ENCODE results near the gene STRN3. TPM values are rescaled to one million over a fixed set of nuclear protein-coding genes. Genes with fewer than 3 reads are reported as not detected.

STRN3 gene
- total and polyA plus RNA-seq, 10 of the 15 experiments (the other 5 are each of a cell fraction or from before 2014, with no cell fraction given): 7.8 to 27.9 (median 14.1) TPM

GRCh38 chr14:30940886-30941285, 85.3 kb downstream of the STRN3 start:
- DNase-seq (ENCODE audit: low read depth, low spot score) (no peak), FAIRE-seq (no peak), ATAC-seq (no peak)
- H3K79me2 ChIP-seq (ENCODE audit: control insufficient read depth, insufficient read depth, low read length): no peaks in the 10 kb centered on the region
- H3K4me3 ChIP-seq: no peak overlapping the region
- WGBS (ENCODE audit: insufficient coverage, insufficient replicate concordance, low lambda C conversion rate, missing lambda C conversion rate): 98% methylated on average over 4 of the region's 4 CpGs
- TF ChIP-seq PAX5 (IDR thresholded peaks at IDR 0.05; ENCODE audit: borderline replicate concordance, low read depth, low read length): no peak
- no peak overlapping the region for H2AFZ ChIP-seq (ENCODE audit: control insufficient read depth, low read depth, low read length)
- H3K4me1 ChIP-seq (ENCODE audit: control insufficient read depth, insufficient read depth, low read length): no peaks in the 10 kb centered on the region
- no peaks in the 10 kb centered on the region for H3K9me3 ChIP-seq (replicated peaks; ENCODE audit: control insufficient read depth, insufficient read depth, low read length)
- no TSS peak for BruUV-seq (replicated peaks)
- H3K36me3 ChIP-seq (ENCODE audit: control insufficient read depth in 2 of 2, insufficient read depth in 2 of 2, low read length in 1 of 2): peaks cover 3 to 8% of the 10 kb centered on the region in 2 experiments; a peak in 3 of 4 replicates
- ChIA-PET POLR2A (no interaction called here), SMC1A (ENCODE audit: uncharacterized antibody, unreplicated experiment) (no interaction called here), CTCF (interaction anchor here (1.3 to 1.5 kb wide), 2 partner anchors 8 to 142 kb away, joined by 3 to 5 read pairs; no protein-coding TSS in a partner anchor), RAD21 (ENCODE audit: unreplicated experiment) (no interaction called here)
- no peak overlapping the region for H3K27ac ChIP-seq (ENCODE audit: control insufficient read depth, insufficient read depth)
- H4K20me1 ChIP-seq (ENCODE audit: control insufficient read depth, insufficient read depth): no peaks in the 10 kb centered on the region
- in situ Hi-C loops (cut with MboI): no loop called here
- no peak overlapping the region for H3K4me2 ChIP-seq (ENCODE audit: control insufficient read depth, insufficient read depth)
- intact Hi-C loops (cut with micrococcal nuclease; ENCODE audit: unreplicated experiment): no loop called here
- H3K27me3 ChIP-seq (replicated peaks in 1 of 2; ENCODE audit: control insufficient read depth in 2 of 2, insufficient read depth in 2 of 2, low read length in 1 of 2): no peaks in the 10 kb centered on the region
- no peak overlapping the region for H3K9ac ChIP-seq (ENCODE audit: control insufficient read depth, insufficient read depth, low read length)

- no TSS peak for BruUV-seq (replicated peaks)
- ChIA-PET SMC1A (ENCODE audit: uncharacterized antibody, unreplicated experiment) (no interaction called here), POLR2A (no interaction called here), CTCF (no interaction called here), RAD21 (ENCODE audit: unreplicated experiment) (no interaction called here)
- 89% methylated on average over 2 of the region's 2 CpGs for WGBS (ENCODE audit: insufficient coverage, insufficient replicate concordance, low lambda C conversion rate, missing lambda C conversion rate)
- no peak overlapping the region for H2AFZ ChIP-seq (ENCODE audit: control insufficient read depth, low read depth, low read length)
- H3K27me3 ChIP-seq (replicated peaks in 1 of 2; ENCODE audit: control insufficient read depth in 2 of 2, insufficient read depth in 2 of 2, low read length in 1 of 2): no peaks in the 10 kb centered on the region
- no peaks in the 10 kb centered on the region for H3K79me2 ChIP-seq (ENCODE audit: control insufficient read depth, insufficient read depth, low read length)
- no peak overlapping the region for H3K27ac ChIP-seq (ENCODE audit: control insufficient read depth, insufficient read depth)
- H4K20me1 ChIP-seq (ENCODE audit: control insufficient read depth, insufficient read depth): no peaks in the 10 kb centered on the region
- H3K9me3 ChIP-seq (replicated peaks; ENCODE audit: control insufficient read depth, insufficient read depth, low read length): no peaks in the 10 kb centered on the region
- H3K4me1 ChIP-seq (ENCODE audit: control insufficient read depth, insufficient read depth, low read length): no peaks in the 10 kb centered on the region
- ATAC-seq (no peak), DNase-seq (ENCODE audit: low read depth, low spot score) (no peak), FAIRE-seq (no peak)
- intact Hi-C loops (cut with micrococcal nuclease; ENCODE audit: unreplicated experiment): no loop called here
- H3K9ac ChIP-seq (ENCODE audit: control insufficient read depth, insufficient read depth, low read length): no peak overlapping the region
- no peak overlapping the region for H3K4me2 ChIP-seq (ENCODE audit: control insufficient read depth, insufficient read depth)
- no peak overlapping the region for H3K4me3 ChIP-seq
- peaks cover 0 to 16% of the 10 kb centered on the region in 2 experiments; a peak in 2 of 4 replicates for H3K36me3 ChIP-seq (ENCODE audit: control insufficient read depth in 2 of 2, insufficient read depth in 2 of 2, low read length in 1 of 2)
- in situ Hi-C loops (cut with MboI): no loop called here
- TF ChIP-seq ZNF207 (IDR thresholded peaks at IDR 0.05; ENCODE audit: borderline replicate concordance) (no peak), CBFB (IDR thresholded peaks at IDR 0.05; ENCODE audit: low read depth) (no peak), NKRF (conservative IDR thresholded peaks at IDR 0.05) (no peak), ETV6 (conservative IDR thresholded peaks at IDR 0.05 in 1 of 2, IDR thresholded peaks at IDR 0.05 in 1 of 2; ENCODE audit: borderline replicate concordance in 1 of 2, low read depth in 1 of 2) (no peak), ELK1 (IDR thresholded peaks at IDR 0.05; ENCODE audit: low read depth, low read length) (no peak), BCL11A (IDR thresholded peaks at IDR 0.05; ENCODE audit: low read depth, low read length) (no peak), FOXM1 (IDR thresholded peaks at IDR 0.05; ENCODE audit: low read depth, low read length) (no peak), EGR1 (IDR thresholded peaks at IDR 0.05; ENCODE audit: borderline replicate concordance in 1 of 2, low read depth in 2 of 2, low read length in 2 of 2) (no peak), HDGF (IDR thresholded peaks at IDR 0.05) (no peak), RELA (IDR thresholded peaks at IDR 0.05; ENCODE audit: borderline replicate concordance, partially characterized antibody) (no peak), YY1 (IDR thresholded peaks at IDR 0.05; ENCODE audit: low read depth, low read length) (no peak), RFX5 (IDR thresholded peaks at IDR 0.05; ENCODE audit: low read depth, low read length) (no peak), JUND (IDR thresholded peaks at IDR 0.05; ENCODE audit: low read depth, low read length) (no peak), ZNF24 (IDR thresholded peaks at IDR 0.05) (no peak), SPI1 (IDR thresholded peaks at IDR 0.05; ENCODE audit: borderline replicate concordance, insufficient read depth, low read depth, low read length) (no peak), EED (IDR thresholded peaks at IDR 0.05; ENCODE audit: low read depth) (no peak)
Measured at GRCh38 chr14:30938617-30939016, 87.6 kb downstream of the STRN3 start.
